Mesenchymal stem cell (in vitro differentiated cells and primary cell): ENCODE results near the gene MYT1.

Experiments
- DNase-seq: peaks from one replicate; pipeline ENCODE4 v3.0.0-alpha.2; 2013
- H2AFZ ChIP-seq: one replicate; pipeline ENCODE4 v1.6.1; 2013; ENCODE audit warnings: low read depth, mild to moderate bottlenecking, control low read depth, inconsistent platforms, low read length, moderate library complexity
- H2AK5ac ChIP-seq: 2 replicates; pipeline ENCODE4 v1.6.1; 2013; ENCODE audit warnings: low read length, moderate library complexity, mild to moderate bottlenecking, inconsistent platforms; ENCODE audit not compliant: severe bottlenecking
- H2BK120ac ChIP-seq: one replicate; pipeline ENCODE4 v1.6.1; 2013; ENCODE audit warnings: low read depth, mild to moderate bottlenecking, inconsistent platforms, low read length, moderate library complexity
- H2BK12ac ChIP-seq, 2 experiments: one replicate each; pipeline ENCODE4 v1.6.1; 2013; ENCODE audit warnings: inconsistent platforms in 2 of 2, low read length in 2 of 2, mild to moderate bottlenecking in 2 of 2, moderate library complexity in 2 of 2, control low read depth in 1 of 2
- H2BK15ac ChIP-seq: one replicate; pipeline ENCODE4 v1.6.1; 2013; ENCODE audit warnings: mild to moderate bottlenecking, low read depth, inconsistent platforms; ENCODE audit not compliant: poor library complexity, severe bottlenecking
- H2BK5ac ChIP-seq: 2 replicates; pipeline ENCODE4 v1.6.1; 2013; ENCODE audit warnings: low read depth, mild to moderate bottlenecking, low read length, control low read depth, inconsistent platforms; ENCODE audit not compliant: poor library complexity, severe bottlenecking
- H3K14ac ChIP-seq, 2 experiments: one replicate each; pipeline ENCODE4 v1.6.1; 2013; ENCODE audit warnings: inconsistent platforms in 2 of 2, low read length in 2 of 2, control low read depth in 1 of 2, mild to moderate bottlenecking in 1 of 2, moderate library complexity in 1 of 2
- H3K18ac ChIP-seq, 2 experiments: one replicate each; pipeline ENCODE4 v1.6.1; 2013; ENCODE audit warnings: inconsistent platforms in 2 of 2, low read length in 2 of 2, control low read depth in 1 of 2, low read depth in 1 of 2, mild to moderate bottlenecking in 1 of 2
- H3K23ac ChIP-seq, 2 experiments: one replicate each; pipeline ENCODE4 v1.6.1; 2013; ENCODE audit warnings: inconsistent platforms in 2 of 2, low read length in 2 of 2, mild to moderate bottlenecking in 2 of 2, moderate library complexity in 2 of 2, control low read depth in 1 of 2
- H3K27ac ChIP-seq: 2 replicates; pipeline ENCODE4 v1.5.1; 2013; ENCODE audit warnings: mild to moderate bottlenecking, moderate library complexity, low read length, control low read depth, inconsistent platforms; ENCODE audit not compliant: poor library complexity, severe bottlenecking
- H3K27me3 ChIP-seq, 2 experiments: 2 replicates each; pipeline versions ENCODE4 v1.6.1 to v1.7.0; 2013; ENCODE audit warnings: low read length in 2 of 2, mild to moderate bottlenecking in 2 of 2, moderate library complexity in 2 of 2, control low read depth in 1 of 2, inconsistent platforms in 1 of 2; ENCODE audit not compliant: control insufficient read depth in 1 of 2, insufficient read depth in 1 of 2
- H3K36me3 ChIP-seq, 2 experiments: 2 replicates each; pipeline versions ENCODE4 v1.6.1 to v1.7.0; 2013; ENCODE audit warnings: low read length in 2 of 2, control low read depth in 1 of 2, inconsistent platforms in 1 of 2, low read depth in 1 of 2, mild to moderate bottlenecking in 1 of 2; ENCODE audit not compliant: insufficient read depth in 2 of 2, control insufficient read depth in 1 of 2
- H3K4ac ChIP-seq, 2 experiments: one replicate each; pipeline ENCODE4 v1.6.1; 2013; ENCODE audit warnings: inconsistent platforms in 2 of 2, low read length in 2 of 2, mild to moderate bottlenecking in 2 of 2, moderate library complexity in 2 of 2, control low read depth in 1 of 2, low read depth in 1 of 2
- H3K4me1 ChIP-seq: 2 replicates; pipeline ENCODE4 v1.6.1; 2013; ENCODE audit warnings: low read depth, low read length, control low read depth; ENCODE audit not compliant: control insufficient read depth, insufficient read depth
- H3K4me2 ChIP-seq: 2 replicates; pipeline ENCODE4 v1.6.1; 2013; ENCODE audit warnings: low read length, mild to moderate bottlenecking, inconsistent platforms; ENCODE audit not compliant: poor library complexity, severe bottlenecking
- H3K4me3 ChIP-seq, 2 experiments: 2 replicates each; pipeline versions ENCODE4 v1.5.1 to v1.7.0; 2013; ENCODE audit warnings: low read length in 2 of 2, mild to moderate bottlenecking in 2 of 2, control low read depth in 1 of 2, low read depth in 1 of 2; ENCODE audit not compliant: insufficient read depth in 1 of 2
- H3K79me1 ChIP-seq: replicated peaks from 2 replicates; pipeline ENCODE4 v1.6.1; 2013; ENCODE audit warnings: mild to moderate bottlenecking, control low read depth, low read length, inconsistent platforms; ENCODE audit not compliant: poor library complexity, severe bottlenecking
- H3K9ac ChIP-seq: 2 replicates; pipeline ENCODE4 v1.7.0; 2013; ENCODE audit warnings: mild to moderate bottlenecking, low read length, moderate library complexity
- H3K9me3 ChIP-seq: 2 replicates; pipeline ENCODE4 v1.7.0; 2013; ENCODE audit warnings: mild to moderate bottlenecking, low read length; ENCODE audit not compliant: control insufficient read depth
- H4K8ac ChIP-seq: one replicate; pipeline ENCODE4 v1.6.1; 2013; ENCODE audit warnings: inconsistent platforms, mild to moderate bottlenecking, low read length, moderate library complexity
- H4K91ac ChIP-seq: one replicate; pipeline ENCODE4 v1.6.1; 2013; ENCODE audit warnings: mild to moderate bottlenecking, low read length, inconsistent platforms
- WGBS: methylation state at CpG from one replicate; pipeline ENCODE4 v1.1.7; 2013; ENCODE audit warnings: mixed read lengths; 5-methylcytosine and 5-hydroxymethylcytosine counted together

Gene MYT1

GRCh38 chr20:64217539-64218221 lies 53.4 kb downstream of the MYT1 start:
- H3K23ac ChIP-seq, result no peak overlapping the region
- no peak overlapping the region for H4K91ac ChIP-seq
- no peaks in the 10 kb centered on the region for H3K36me3 ChIP-seq
- no peaks in the 10 kb centered on the region for H3K79me1 ChIP-seq
- no peak for DNase-seq
- no peak overlapping the region for H2BK5ac ChIP-seq
- peaks cover 47 to 80% of the 10 kb centered on the region in 2 experiments for H3K27me3 ChIP-seq
- H3K27ac ChIP-seq, result no peak overlapping the region
- H3K9me3 ChIP-seq, result no peaks in the 10 kb centered on the region
- no peak overlapping the region for H3K4ac ChIP-seq
- no peak overlapping the region for H3K9ac ChIP-seq
- H2BK120ac ChIP-seq, result no peak overlapping the region
- WGBS, result 91% methylated on average over 13 of the region's 13 CpGs
- H2AK5ac ChIP-seq, result no peak overlapping the region
- H3K18ac ChIP-seq, result no peak overlapping the region
- H2BK15ac ChIP-seq, result no peak overlapping the region
- H2AFZ ChIP-seq, result no peak overlapping the region
- H2BK12ac ChIP-seq, result no peak overlapping the region
- no peak overlapping the region for H4K8ac ChIP-seq
- H3K4me2 ChIP-seq, result no peak overlapping the region
- peaks cover 20% of the 10 kb centered on the region for H3K4me1 ChIP-seq
- no peak overlapping the region for H3K14ac ChIP-seq
- no peak overlapping the region for H3K4me3 ChIP-seq

- no peak overlapping the region for H2AK5ac ChIP-seq
- H3K36me3 ChIP-seq, result no peaks in the 10 kb centered on the region
- no peak overlapping the region for H2AFZ ChIP-seq
- H4K8ac ChIP-seq, result no peak overlapping the region
- no peak overlapping the region for H3K23ac ChIP-seq
- DNase-seq, result no peak
- peaks cover 33% of the 10 kb centered on the region for H3K4me1 ChIP-seq
- H3K4me2 ChIP-seq, result no peak overlapping the region
- no peak overlapping the region for H4K91ac ChIP-seq
- H3K27me3 ChIP-seq, result peaks cover 37 to 71% of the 10 kb centered on the region in 2 experiments
- H2BK120ac ChIP-seq, result no peak overlapping the region
- 91% methylated on average over 12 of the region's 12 CpGs for WGBS
- no peaks in the 10 kb centered on the region for H3K79me1 ChIP-seq
- H3K9me3 ChIP-seq, result no peaks in the 10 kb centered on the region
- no peak overlapping the region for H3K4me3 ChIP-seq
- no peak overlapping the region for H3K18ac ChIP-seq
- no peak overlapping the region for H3K27ac ChIP-seq
- H2BK5ac ChIP-seq, result no peak overlapping the region
- H2BK12ac ChIP-seq, result no peak overlapping the region
- H3K4ac ChIP-seq, result no peak overlapping the region
- H3K14ac ChIP-seq, result no peak overlapping the region
- no peak overlapping the region for H2BK15ac ChIP-seq
- H3K9ac ChIP-seq, result no peak overlapping the region
These were observed 55.0 kb downstream of the MYT1 start for GRCh38 chr20:64219202-64219601.

DNA sequence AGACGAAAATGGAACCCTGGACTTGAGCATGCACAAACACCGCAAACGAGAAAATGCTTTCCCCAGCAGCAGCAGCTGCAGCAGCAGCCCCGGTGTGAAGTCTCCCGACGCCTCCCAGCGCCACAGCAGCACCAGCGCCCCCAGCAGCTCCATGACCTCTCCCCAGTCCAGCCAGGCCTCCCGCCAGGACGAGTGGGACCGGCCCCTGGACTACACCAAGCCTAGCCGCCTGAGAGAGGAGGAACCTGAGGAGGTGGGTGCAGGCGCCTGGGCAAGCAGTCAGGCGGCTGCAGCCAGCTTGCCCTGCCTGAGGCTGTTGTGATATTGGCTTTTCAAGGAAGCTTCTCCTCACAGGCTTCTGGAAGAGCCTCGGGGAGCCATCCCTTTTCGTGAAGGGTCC lies 55.5 kb downstream of the MYT1 start:
- H4K8ac ChIP-seq, result no peak overlapping the region
- no peak overlapping the region for H3K9ac ChIP-seq
- no peak overlapping the region for H2AFZ ChIP-seq
- no peak overlapping the region for H3K18ac ChIP-seq
- no peak overlapping the region for H3K14ac ChIP-seq
- no peak overlapping the region for H4K91ac ChIP-seq
- no peaks in the 10 kb centered on the region for H3K36me3 ChIP-seq
- H3K4me1 ChIP-seq, result peaks cover 34% of the 10 kb centered on the region
- no peak overlapping the region for H2AK5ac ChIP-seq
- 89% methylated on average over 16 of the region's 16 CpGs for WGBS
- DNase-seq, result no peak
- no peak overlapping the region for H3K4me3 ChIP-seq
- no peak overlapping the region for H3K23ac ChIP-seq
- no peaks in the 10 kb centered on the region for H3K9me3 ChIP-seq
- H3K27ac ChIP-seq, result no peak overlapping the region
- H3K4ac ChIP-seq, result no peak overlapping the region
- H2BK120ac ChIP-seq, result no peak overlapping the region
- no peaks in the 10 kb centered on the region for H3K79me1 ChIP-seq
- peaks cover 32 to 68% of the 10 kb centered on the region in 2 experiments for H3K27me3 ChIP-seq
- no peak overlapping the region for H2BK15ac ChIP-seq
- no peak overlapping the region for H2BK12ac ChIP-seq
- no peak overlapping the region for H3K4me2 ChIP-seq
- no peak overlapping the region for H2BK5ac ChIP-seq

DNA sequence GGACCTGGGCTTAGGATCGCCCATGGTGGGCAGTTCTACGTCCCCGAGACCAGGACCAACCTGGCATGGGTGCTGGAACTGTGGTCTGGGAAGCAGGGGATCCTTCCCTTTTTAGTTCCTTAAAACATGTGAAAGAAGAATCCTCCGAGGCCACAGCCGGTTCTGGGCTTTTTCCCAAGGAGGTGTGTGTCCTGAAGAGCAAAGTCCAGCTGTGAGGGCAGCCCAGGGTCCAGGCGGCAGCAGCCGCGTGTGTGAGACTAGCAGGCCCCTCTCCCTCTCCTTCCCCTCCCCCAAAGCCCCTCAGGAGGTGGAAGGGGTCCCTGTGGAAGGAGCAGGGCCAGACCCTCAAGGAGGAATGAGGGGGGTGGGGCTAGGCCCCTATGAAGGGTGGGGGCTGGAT lies 56.2 kb downstream of the MYT1 start:
- Histone ChIP-seq H4K91ac (no peak overlapping the region), H3K36me3 (no peaks in the 10 kb centered on the region), H3K27ac (no peak overlapping the region), H3K4me2 (no peak overlapping the region), H3K4ac (no peak overlapping the region), H3K14ac (no peak overlapping the region), H2BK12ac (no peak overlapping the region), H2AK5ac (no peak overlapping the region), H3K27me3 (peaks cover 25 to 62% of the 10 kb centered on the region in 2 experiments), H2BK15ac (no peak overlapping the region), H3K9ac (no peak overlapping the region), H2AFZ (no peak overlapping the region), H3K4me1 (peaks cover 41% of the 10 kb centered on the region), H3K23ac (no peak overlapping the region), H3K79me1 (no peaks in the 10 kb centered on the region), H2BK120ac (no peak overlapping the region), H3K4me3 (no peak overlapping the region), H2BK5ac (no peak overlapping the region), H3K9me3 (no peaks in the 10 kb centered on the region), H4K8ac (no peak overlapping the region), H3K18ac (no peak overlapping the region)
- no peak for DNase-seq
- 75% methylated on average over 5 of the region's 8 CpGs for WGBS
